ENCODE results near the gene LRFN2. TPM values are rescaled to one million over a fixed set of nuclear protein-coding genes. Genes with fewer than 3 reads are reported as not detected.

LRFN2 gene
- total and polyA plus RNA-seq, 11 donors, result not detected

DNA sequence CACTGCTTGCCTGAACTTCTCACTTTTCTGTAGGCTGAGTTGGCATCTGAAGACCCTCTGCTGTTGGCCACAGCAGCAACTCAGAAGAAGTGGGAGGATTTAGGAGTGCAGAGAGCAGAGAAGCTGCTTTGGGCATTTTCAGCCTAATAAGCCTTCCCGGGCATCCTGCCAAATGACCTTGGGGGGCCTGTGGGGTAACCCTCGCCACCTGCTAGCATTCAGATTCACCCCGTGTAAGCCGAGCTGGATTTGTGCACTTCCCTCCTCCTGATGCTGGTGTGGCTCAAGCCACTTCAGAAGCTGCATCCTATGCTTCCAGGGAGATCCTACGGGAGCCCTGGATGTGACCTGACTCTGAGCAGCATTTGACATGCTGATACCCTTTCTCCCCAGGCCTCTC is 114.8 kb downstream of the LRFN2 start:
- H3K4me1 ChIP-seq, result peaks cover 0 to 1% (median 0%) of the 10 kb centered on the region in 12 donors
- no peak overlapping the region for H3K4me3 ChIP-seq
- ATAC-seq (no peak), DNase-seq (no peak)
- H3K36me3 ChIP-seq, result no peaks in the 10 kb centered on the region
- no peak for TF ChIP-seq POLR2A (IDR thresholded peaks at IDR 0.05)
- TF ChIP-seq, protein P1, sequence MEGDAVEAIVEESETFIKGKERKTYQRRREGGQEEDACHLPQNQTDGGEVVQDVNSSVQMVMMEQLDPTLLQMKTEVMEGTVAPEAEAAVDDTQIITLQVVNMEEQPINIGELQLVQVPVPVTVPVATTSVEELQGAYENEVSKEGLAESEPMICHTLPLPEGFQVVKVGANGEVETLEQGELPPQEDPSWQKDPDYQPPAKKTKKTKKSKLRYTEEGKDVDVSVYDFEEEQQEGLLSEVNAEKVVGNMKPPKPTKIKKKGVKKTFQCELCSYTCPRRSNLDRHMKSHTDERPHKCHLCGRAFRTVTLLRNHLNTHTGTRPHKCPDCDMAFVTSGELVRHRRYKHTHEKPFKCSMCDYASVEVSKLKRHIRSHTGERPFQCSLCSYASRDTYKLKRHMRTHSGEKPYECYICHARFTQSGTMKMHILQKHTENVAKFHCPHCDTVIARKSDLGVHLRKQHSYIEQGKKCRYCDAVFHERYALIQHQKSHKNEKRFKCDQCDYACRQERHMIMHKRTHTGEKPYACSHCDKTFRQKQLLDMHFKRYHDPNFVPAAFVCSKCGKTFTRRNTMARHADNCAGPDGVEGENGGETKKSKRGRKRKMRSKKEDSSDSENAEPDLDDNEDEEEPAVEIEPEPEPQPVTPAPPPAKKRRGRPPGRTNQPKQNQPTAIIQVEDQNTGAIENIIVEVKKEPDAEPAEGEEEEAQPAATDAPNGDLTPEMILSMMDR (IDR thresholded peaks at IDR 0.05), result no peak
- intact Hi-C loops (cut with DNase I), result no loop called here
- 37 to 54% (median 43%) methylated on average over 4 to 5 of the region's 5 CpGs for WGBS, 4 donors
- H3K27ac ChIP-seq, result no peak overlapping the region
- H3K27me3 ChIP-seq, result peaks cover 0 to 45% (median 5%) of the 10 kb centered on the region in 9 donors
- H3K9me3 ChIP-seq, result no peaks in the 10 kb centered on the region

DNA sequence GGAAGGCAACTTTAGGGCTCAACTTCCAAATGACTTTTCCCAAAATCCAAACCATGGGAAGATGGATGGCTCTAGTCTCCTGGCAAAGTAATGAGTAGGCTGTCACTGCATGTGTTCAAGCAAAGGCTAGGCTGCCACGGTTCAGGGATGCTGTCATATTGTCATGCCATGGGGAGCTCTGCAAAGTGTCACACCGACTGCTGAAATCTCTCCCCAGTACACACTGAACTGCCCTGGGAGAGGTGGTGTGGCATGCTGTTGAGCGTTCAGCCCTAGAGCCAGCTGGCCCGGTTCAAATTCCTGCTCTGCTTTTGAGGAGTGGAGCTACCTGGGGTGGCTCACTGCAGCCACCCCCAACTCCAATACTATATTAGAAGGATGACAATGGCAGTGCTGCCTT is 115.9 kb downstream of the LRFN2 start:
- intact Hi-C loops (cut with DNase I), result no loop called here
- no peak overlapping the region for H3K4me3 ChIP-seq
- 44 to 69% (median 49%) methylated on average over 4 of the region's 4 CpGs for WGBS, 4 donors
- H3K36me3 ChIP-seq, result no peaks in the 10 kb centered on the region
- TF ChIP-seq, protein P1 (IDR thresholded peaks at IDR 0.05), result no peak
- no peak for TF ChIP-seq POLR2A (IDR thresholded peaks at IDR 0.05)
- H3K27me3 ChIP-seq, result peaks cover 0 to 42% (median 5%) of the 10 kb centered on the region in 9 donors
- no peak overlapping the region for H3K27ac ChIP-seq
- no peaks in the 10 kb centered on the region for H3K9me3 ChIP-seq
- ATAC-seq (peak in 2 of 4 donors; percentile 16 to 70), DNase-seq (no peak)
- no peaks in the 10 kb centered on the region for H3K4me1 ChIP-seq

DNA sequence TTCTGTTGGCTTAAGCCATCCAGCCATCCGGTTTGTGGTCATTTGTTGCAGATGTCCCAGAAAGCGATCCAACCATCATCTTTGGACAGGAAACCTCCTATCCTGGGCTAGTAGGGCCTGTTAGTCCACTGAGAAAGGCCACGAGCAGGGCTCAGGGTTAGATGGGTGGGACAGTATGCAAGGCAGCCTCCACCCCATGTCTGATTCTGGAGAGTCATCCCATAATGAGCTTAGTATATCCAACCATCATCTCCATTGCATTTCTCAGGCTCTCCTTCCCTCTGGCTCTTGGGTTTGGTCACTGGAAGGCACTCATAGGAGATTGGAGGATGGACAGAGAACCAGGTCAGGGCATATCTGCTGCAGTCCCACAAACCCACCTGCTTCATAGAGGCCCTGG is 117.8 kb downstream of the LRFN2 start:
- WGBS, 4 donors, result 62 to 85% (median 78%) methylated on average over 3 of the region's 3 CpGs
- Histone ChIP-seq H3K27me3 (peaks cover 0 to 39% (median 5%) of the 10 kb centered on the region in 9 donors), H3K36me3 (no peaks in the 10 kb centered on the region), H3K27ac (no peak overlapping the region), H3K4me1 (no peaks in the 10 kb centered on the region), H3K4me3 (no peak overlapping the region), H3K9me3 (peaks cover 0 to 5% (median 0%) of the 10 kb centered on the region in 12 donors)
- intact Hi-C loops (cut with DNase I), result no loop called here
- DNase-seq (no peak), ATAC-seq (no peak)
- TF ChIP-seq POLR2A (IDR thresholded peaks at IDR 0.05), result no peak
- TF ChIP-seq, protein P1 (IDR thresholded peaks at IDR 0.05), result no peak

DNA sequence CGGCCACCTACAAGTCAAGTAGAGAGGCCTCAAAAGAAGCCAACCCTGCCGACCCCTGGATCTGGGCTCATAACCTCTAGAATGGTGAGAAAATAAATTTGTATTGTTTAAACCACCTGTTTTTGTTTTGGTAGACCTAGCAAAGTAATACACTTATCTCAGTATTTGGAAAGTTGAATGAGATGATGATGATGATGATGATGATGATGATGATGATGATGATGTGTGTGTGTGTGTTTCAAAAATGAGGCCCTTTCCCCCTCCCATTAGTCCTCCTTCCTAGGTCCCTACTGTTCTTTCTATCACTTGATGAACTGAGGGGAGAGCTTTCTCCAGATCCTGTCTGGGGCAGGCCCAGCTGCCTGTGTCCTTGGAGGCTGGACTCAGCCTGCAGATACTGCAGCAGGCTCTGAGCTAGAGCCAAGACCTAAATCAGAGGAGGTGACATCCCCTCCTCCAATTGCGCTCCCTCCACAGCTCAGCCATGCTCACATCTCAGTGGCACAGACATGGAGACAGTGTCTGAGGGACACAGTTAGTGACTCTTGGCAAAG is 120.1 kb downstream of the LRFN2 start:
- no peak for DNase-seq
- Histone ChIP-seq H3K27me3 (peaks cover 0 to 19% (median 0%) of the 10 kb centered on the region in 9 donors), H3K4me1 (no peaks in the 10 kb centered on the region), H3K27ac (no peak overlapping the region), H3K36me3 (no peaks in the 10 kb centered on the region), H3K4me3 (no peak overlapping the region), H3K9me3 (peaks cover 0 to 5% (median 0%) of the 10 kb centered on the region in 12 donors)
- intact Hi-C loops (cut with DNase I), result no loop called here
- 89 to 93% (median 91%) methylated on average over 3 of the region's 3 CpGs for WGBS, 4 donors
- ATAC-seq, result no peak
- no peak for TF ChIP-seq POLR2A (IDR thresholded peaks at IDR 0.05)

DNA sequence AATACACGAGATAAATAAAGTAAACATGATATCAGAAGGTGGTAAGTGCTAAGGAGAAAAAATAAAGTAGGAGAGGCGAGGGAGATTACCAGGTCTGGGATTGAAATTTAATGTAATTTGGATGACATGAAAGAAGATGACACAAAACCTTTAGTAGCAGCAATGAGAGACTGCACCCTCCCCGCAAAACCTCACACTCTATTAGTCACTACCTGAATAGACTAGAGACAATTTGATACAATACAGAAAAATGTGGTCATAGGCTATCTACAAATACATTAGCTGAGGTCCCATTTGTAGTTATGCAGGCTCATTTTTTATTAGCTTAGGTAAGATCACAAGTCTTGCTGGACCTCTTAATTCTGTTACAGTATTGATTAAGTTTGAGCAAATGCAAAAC is 125.5 kb downstream of the LRFN2 start:
- no peak for TF ChIP-seq POLR2A (IDR thresholded peaks at IDR 0.05)
- TF ChIP-seq, protein P1 (IDR thresholded peaks at IDR 0.05), result no peak
- Histone ChIP-seq H3K27me3 (peaks cover 0 to 10% (median 0%) of the 10 kb centered on the region in 9 donors), H3K27ac (no peak overlapping the region), H3K4me3 (no peak overlapping the region), H3K4me1 (no peaks in the 10 kb centered on the region), H3K36me3 (no peaks in the 10 kb centered on the region), H3K9me3 (peaks cover 0 to 5% (median 0%) of the 10 kb centered on the region in 12 donors)
- intact Hi-C loops (cut with DNase I), result no loop called here
- no peak for ATAC-seq
- 65 to 75% (median 70%) methylated on average over 3 of the region's 3 CpGs for WGBS, 4 donors
- DNase-seq, result no peak
